ENCODE measurements around the gene DENND1A.

The DENND1A gene

DNA sequence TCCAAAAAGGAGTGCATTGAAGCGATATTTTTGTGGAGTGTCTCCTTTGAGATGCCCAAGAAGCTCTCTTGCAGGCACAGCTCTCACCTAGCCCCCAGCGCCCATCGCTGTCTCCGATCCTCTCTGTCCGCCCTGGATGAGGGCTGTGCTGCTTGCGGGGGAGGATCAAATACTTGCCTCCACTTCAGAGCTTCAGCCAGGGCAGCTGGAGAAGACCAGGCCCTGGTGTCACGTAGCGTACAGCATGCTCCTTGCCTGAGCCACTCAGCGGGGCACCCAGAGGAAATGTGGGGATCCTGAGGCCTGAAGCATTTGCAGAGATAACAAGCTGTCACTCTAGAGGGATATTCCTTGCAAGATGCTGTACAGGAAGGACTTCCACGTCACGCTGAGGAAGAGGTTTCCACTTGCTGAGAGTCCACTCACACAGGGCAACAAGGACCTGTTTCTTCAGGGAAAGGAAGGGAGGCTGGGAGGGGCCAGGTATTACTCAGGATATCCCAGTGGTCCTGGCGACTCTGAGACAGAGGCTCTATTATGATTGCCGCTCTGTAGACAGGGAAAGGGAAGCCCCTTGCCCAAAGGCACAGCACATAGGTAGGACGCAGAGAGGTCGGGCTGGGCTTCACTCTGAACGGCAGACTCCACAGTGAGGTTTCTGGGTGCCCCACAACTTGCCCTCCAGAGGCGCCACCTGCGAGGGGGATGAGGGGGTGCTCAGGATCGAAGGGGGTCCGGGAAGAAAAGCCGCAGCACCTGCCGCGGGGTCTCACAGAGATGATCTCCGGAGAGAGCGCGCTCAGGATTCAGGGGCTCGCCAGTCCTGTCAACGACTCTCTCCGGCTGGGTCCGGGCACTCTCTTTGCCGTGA lies 510.0 kb downstream of the DENND1A start:
- H3K4me3 ChIP-seq: no peak overlapping the region
- TF ChIP-seq, protein P1, sequence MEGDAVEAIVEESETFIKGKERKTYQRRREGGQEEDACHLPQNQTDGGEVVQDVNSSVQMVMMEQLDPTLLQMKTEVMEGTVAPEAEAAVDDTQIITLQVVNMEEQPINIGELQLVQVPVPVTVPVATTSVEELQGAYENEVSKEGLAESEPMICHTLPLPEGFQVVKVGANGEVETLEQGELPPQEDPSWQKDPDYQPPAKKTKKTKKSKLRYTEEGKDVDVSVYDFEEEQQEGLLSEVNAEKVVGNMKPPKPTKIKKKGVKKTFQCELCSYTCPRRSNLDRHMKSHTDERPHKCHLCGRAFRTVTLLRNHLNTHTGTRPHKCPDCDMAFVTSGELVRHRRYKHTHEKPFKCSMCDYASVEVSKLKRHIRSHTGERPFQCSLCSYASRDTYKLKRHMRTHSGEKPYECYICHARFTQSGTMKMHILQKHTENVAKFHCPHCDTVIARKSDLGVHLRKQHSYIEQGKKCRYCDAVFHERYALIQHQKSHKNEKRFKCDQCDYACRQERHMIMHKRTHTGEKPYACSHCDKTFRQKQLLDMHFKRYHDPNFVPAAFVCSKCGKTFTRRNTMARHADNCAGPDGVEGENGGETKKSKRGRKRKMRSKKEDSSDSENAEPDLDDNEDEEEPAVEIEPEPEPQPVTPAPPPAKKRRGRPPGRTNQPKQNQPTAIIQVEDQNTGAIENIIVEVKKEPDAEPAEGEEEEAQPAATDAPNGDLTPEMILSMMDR (IDR thresholded peaks at IDR 0.05): no peak
- DNase-seq (ENCODE audit: low spot score): no peak

GRCh38 chr9:123419091-123419490 lies 510.8 kb downstream of the DENND1A start:
- Histone ChIP-seq H3K27ac (no peak overlapping the region), H3K4me3 (no peak overlapping the region)
- TF ChIP-seq, protein P1 (IDR thresholded peaks at IDR 0.05): no peak
- DNase-seq (ENCODE audit: low spot score): no peak

More for the DNA sequence above, 510.0 kb downstream of the DENND1A start:
- no peak overlapping the region for H3K27ac ChIP-seq

- Histone ChIP-seq H3K27ac (no peak overlapping the region), H3K4me3 (no peak overlapping the region)
- TF ChIP-seq, protein P1 (IDR thresholded peaks at IDR 0.05): no peak
- DNase-seq (ENCODE audit: low spot score): no peak
Observed at GRCh38 chr9:123418506-123418905, 511.4 kb downstream of the DENND1A start.

- TF ChIP-seq, protein P1 (IDR thresholded peaks at IDR 0.05): no peak
- no peak overlapping the region for H3K4me3 ChIP-seq
- H3K27ac ChIP-seq: no peak overlapping the region
- no peak for DNase-seq (ENCODE audit: low spot score)
Observed at GRCh38 chr9:123418052-123418430, 511.9 kb downstream of the DENND1A start.

GRCh38 chr9:123417289-123418051 lies 512.5 kb downstream of the DENND1A start:
- DNase-seq (ENCODE audit: low spot score): no peak
- H3K27ac ChIP-seq: no peak overlapping the region
- TF ChIP-seq, protein P1 (IDR thresholded peaks at IDR 0.05): no peak
- no peak overlapping the region for H3K4me3 ChIP-seq

GRCh38 chr9:123416176-123416575 lies 513.8 kb downstream of the DENND1A start:
- no peak overlapping the region for H3K4me3 ChIP-seq
- TF ChIP-seq, protein P1 (IDR thresholded peaks at IDR 0.05): no peak
- DNase-seq (ENCODE audit: low spot score): no peak

More at GRCh38 chr9:123416176-123416575, 513.8 kb downstream of the DENND1A start:
- H3K27ac ChIP-seq: no peak overlapping the region

All from coronary artery (tissue), 2 donors.